Fibroblast of the aortic adventitia (primary cell): ENCODE results near the gene LUC7L2. TPM values are rescaled to one million over a fixed set of nuclear protein-coding genes. Genes with fewer than 3 reads are reported as not detected.
"Not testable (repeated sequence)": the region's sequence is repeated elsewhere in the genome, so short reads cannot be mapped to it uniquely, and the experiment has no call there.

Experiments
- DNase-seq: peaks from one replicate; pipeline ENCODE4 v3.0.0-alpha.2; 2010; ENCODE audit warnings: low read depth
- H3K4me3 ChIP-seq: 2 replicates; pipeline ENCODE4 v1.5.1; 2011; ENCODE audit warnings: low read depth, mild to moderate bottlenecking, control low read depth, low read length, moderate library complexity
- total RNA-seq: library from RNA; depleted of rRNA; stranded (reverse); fragments of >200 nt; gene quantifications from 2 replicates; pipeline ENCODE4 v1.2.3, GENCODE V29; 2012; ENCODE audit warnings: low replicate concordance
- TF ChIP-seq, protein P1 (sequence below): IDR thresholded peaks from 2 replicates; pipeline ENCODE4 v1.5.1; 2011; ENCODE audit warnings: mild to moderate bottlenecking, low read length, control low read depth, inconsistent platforms; ENCODE audit not compliant: insufficient read depth

The LUC7L2 gene
- total RNA-seq, 1 donor = 58.5 TPM

DNA sequence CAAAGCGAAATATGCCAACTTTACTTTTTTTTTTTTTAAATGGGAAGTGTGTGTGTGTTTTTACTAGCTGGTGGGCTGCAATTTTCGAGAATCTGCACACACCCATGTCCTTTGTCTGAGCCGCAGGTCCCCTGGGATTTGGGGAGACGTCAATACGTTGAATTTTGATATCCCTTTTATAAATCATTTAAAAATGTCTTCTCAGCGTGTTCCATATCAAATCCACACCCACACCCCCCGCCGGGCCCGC is 19.0 kb upstream of the LUC7L2 start:
- TF ChIP-seq, protein P1, sequence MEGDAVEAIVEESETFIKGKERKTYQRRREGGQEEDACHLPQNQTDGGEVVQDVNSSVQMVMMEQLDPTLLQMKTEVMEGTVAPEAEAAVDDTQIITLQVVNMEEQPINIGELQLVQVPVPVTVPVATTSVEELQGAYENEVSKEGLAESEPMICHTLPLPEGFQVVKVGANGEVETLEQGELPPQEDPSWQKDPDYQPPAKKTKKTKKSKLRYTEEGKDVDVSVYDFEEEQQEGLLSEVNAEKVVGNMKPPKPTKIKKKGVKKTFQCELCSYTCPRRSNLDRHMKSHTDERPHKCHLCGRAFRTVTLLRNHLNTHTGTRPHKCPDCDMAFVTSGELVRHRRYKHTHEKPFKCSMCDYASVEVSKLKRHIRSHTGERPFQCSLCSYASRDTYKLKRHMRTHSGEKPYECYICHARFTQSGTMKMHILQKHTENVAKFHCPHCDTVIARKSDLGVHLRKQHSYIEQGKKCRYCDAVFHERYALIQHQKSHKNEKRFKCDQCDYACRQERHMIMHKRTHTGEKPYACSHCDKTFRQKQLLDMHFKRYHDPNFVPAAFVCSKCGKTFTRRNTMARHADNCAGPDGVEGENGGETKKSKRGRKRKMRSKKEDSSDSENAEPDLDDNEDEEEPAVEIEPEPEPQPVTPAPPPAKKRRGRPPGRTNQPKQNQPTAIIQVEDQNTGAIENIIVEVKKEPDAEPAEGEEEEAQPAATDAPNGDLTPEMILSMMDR = no peak
- peak overlapping the region; percentile 95 for H3K4me3 ChIP-seq
- no peak for DNase-seq

GRCh38 chr7:139341058-139341775 is 18.5 kb upstream of the LUC7L2 start, which contains the start of gene FMC1:
Gene FMC1, plus strand, starts transcription at chr7:139341337. Its CDS starts 48 bp downstream, at chr7:139341385.
- TF ChIP-seq, protein P1 = peak; percentile 29
- DNase-seq = peak; percentile 96
- H3K4me3 ChIP-seq = peak within 1 kb of the TSS; percentile 95

- peak; percentile 88 for DNase-seq
- TF ChIP-seq, protein P1 = no peak
- H3K4me3 ChIP-seq = peak overlapping the region; percentile 95
These were observed 17.9 kb upstream of the LUC7L2 start for GRCh38 chr7:139341776-139342226.

DNA sequence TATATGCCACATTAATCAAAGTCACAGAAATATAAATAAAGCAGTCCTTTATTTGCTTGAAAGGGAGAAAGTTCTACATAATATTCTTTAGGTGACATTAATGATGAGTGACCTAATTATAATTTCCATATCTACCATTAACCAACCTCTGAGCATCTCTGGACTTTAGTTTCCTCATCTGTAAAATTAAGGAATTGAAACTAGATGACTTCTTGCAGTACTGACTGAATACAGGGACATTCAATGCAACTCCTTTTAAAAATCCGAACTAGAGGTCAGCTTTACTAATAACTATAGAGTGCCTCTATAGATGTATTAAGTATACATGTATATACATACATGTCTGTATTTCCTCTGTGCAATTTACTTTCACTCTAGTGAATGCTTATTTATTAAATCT is 14.7 kb upstream of the LUC7L2 start:
- DNase-seq = no peak
- H3K4me3 ChIP-seq = no peak overlapping the region
- TF ChIP-seq, protein P1 = no peak

DNA sequence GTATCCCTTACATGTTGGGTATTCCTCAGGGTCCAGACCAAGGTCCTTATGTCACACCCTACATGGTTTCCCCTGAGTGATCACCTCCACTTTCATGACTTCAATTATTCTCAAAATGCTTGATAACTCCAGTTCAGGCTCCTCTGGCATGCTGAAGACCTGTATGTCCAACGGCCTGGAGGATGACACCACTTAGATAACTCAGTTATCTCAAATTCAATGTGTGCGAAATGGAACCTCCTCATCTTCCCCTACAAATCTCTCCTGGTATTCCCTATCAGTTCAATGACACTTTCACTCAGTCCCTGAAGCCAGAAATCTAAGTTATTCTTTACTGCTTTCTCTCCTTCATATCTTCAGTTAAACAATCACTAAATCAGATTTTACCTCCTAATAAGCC is 8.7 kb upstream of the LUC7L2 start:
- TF ChIP-seq, protein P1 = no peak
- no peak for DNase-seq
- H3K4me3 ChIP-seq = no peak overlapping the region

DNA sequence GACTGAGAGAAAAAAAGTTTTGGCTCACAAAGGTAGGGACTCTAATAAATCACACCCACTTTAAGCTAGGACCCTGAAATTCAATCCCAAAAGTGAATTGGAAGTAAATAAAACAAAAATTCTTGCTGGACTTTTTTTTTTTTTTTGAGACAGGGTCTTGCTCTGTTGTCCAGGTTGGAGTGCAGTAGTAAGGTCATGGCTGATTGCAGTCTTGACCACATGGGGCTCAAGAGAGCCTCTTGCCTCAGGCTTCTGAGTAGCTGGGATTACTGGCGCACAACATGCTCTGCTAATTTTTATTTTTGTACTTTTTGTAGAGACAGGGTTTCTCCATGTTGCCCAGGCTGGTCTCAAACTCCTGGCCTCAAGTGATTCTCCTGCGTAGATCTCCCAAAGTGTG is 5.0 kb upstream of the LUC7L2 start:
- no peak for DNase-seq
- H3K4me3 ChIP-seq = no peak overlapping the region
- TF ChIP-seq, protein P1 = no peak

DNA sequence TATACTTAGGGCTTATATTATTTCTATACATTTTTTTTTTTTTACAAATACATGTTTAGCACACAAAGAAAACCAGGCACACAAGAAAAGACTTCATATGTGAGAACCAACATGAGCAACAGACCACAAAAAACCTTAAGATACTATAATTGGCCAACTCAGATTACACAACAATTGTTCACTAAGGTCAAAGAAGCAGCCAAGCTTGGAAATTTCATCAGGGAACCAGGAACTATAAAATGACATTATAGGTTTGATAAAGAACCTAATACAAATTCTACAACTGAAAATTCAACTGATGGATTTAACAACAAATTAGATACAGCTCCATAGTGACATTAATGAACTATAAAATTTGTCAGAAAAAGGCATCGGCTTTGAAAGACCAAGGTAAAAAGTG is 4.4 kb upstream of the LUC7L2 start:
- TF ChIP-seq, protein P1 = no peak
- DNase-seq = peak; percentile 25
- H3K4me3 ChIP-seq = no peak overlapping the region

DNA sequence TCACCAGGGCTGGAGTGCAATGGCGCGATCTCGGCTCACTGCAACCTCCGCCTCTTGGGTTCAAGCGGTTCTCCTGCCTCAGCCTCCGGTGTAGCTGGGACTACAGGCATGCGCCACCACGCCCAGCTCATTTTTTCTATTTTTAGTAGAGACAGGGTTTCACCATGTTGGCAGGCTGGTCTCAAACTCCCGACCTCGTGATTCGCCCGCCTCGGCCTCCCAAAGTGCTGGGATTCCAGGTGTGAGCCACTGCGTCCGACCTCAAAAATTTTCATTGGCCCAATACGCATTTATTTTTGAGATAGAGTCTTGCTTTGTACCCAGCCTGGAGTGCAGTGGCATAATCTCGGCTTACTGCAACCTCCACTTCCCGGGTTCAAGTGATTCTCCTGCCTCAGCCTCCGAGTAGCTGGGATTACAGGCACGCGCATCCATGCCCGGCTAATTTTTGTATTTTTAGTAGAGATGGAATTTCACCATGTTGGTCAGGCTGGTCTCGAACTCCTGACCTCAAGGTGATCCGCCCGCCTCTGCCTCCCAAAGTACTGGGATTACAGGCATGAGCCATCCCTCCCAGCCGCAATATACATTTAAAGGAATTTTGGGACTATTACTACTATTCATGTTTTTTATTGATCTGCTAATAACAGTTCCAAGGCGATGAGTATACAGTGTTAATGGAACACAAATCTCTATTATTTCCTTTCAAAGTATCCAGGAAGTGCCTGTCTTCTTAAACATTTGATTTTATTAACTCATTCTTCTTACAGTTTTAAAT is 1.8 kb upstream of the LUC7L2 start:
- DNase-seq = not testable (repeated sequence)

More for the DNA sequence above, 1.8 kb upstream of the LUC7L2 start:
- H3K4me3 ChIP-seq = peak overlapping the region; percentile 93
